Tibial artery (tissue), 4 donors: Measurements from ENCODE around the gene LPP.
A peak's percentile ranks its signal among the peaks of the same experiment; 100 is the strongest.

Source experiments
- DNase-seq, 2 donors: peaks; one replicate each; pipeline ENCODE4 v3.0.0-alpha.2; 2019
- H3K27ac ChIP-seq, 2 donors: fragments of 200-600 bp; sonication (generic) in 1 of 2; 1 replicate in 1 of 2; 2 replicates in 1 of 2; pipeline ENCODE4 v1.5.1; 2018 to 2019; ENCODE audit warnings: mild to moderate bottlenecking in 1 of 2
- H3K27me3 ChIP-seq, 2 donors: fragments of 200-600 bp; sonication (generic) in 1 of 2; one replicate each; pipeline versions ENCODE4 v1.5.1 to v1.6.0; 2016 to 2019
- H3K36me3 ChIP-seq, 3 donors: fragments of 200-600 bp; sonication (generic) in 2 of 3; one replicate each; pipeline ENCODE4 v1.5.1; 2016 to 2019; ENCODE audit warnings: mild to moderate bottlenecking in 2 of 3
- H3K4me1 ChIP-seq, 4 donors: fragments of 200-600 bp; sonication (generic) in 2 of 4; 1 replicate in 3 of 4; 2 replicates in 1 of 4; pipeline ENCODE4 v1.5.1; 2016 to 2019
- H3K4me3 ChIP-seq, 2 donors: fragments of 200-600 bp; sonication (generic) in 1 of 2; 1 replicate in 1 of 2; 2 replicates in 1 of 2; pipeline ENCODE4 v1.5.1; 2018 to 2019; ENCODE audit warnings: mild to moderate bottlenecking in 2 of 2
- H3K9me3 ChIP-seq, 3 donors: fragments of 200-600 bp; sonication (generic) in 1 of 3; one replicate each; pipeline ENCODE4 v1.5.1; 2016 to 2019
- intact Hi-C: fragments of 100-400 bp; cut with DNase I; formaldehyde crosslinking; loops from one replicate; pipeline ENCODE4 v1.15.0; 2023; ENCODE audit warnings: low total_unique reads
- TF ChIP-seq, protein P1 (sequence below), 2 experiments: fragments of 200-600 bp in 1 of 2; fragments of 450-650 bp in 1 of 2; IDR thresholded peaks; one replicate each; pipeline ENCODE4 v1.5.1; 2017 to 2019; ENCODE audit warnings: antibody characterized with exemption in 2 of 2, mild to moderate bottlenecking in 1 of 2, moderate library complexity in 1 of 2

The LPP gene

DNA sequence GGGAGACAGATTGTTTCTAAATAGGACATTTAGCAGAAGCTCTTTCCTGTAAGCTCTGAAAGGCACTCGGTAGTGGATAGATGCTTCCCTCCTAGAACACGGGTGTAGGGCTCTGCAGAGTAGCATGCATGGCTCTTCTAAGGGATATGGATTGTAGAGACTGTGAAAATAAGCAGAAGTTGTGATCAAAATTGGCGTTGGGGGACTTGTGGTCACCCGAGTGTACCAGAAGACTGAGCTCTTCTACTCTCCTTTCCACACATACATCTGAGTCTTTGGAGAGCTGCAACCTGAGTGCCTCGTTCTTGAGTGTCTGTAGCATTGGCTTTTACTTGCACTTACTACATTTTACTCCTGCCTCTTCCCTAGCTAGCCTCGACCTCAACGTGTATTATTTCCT lies 197.7 kb downstream of the LPP start:
- intact Hi-C loops = no loop called here
- Histone ChIP-seq H3K27me3 (no peaks in the 10 kb centered on the region), H3K27ac (peak overlapping the region in 1 of 2 donors; percentile 68), H3K4me1 (peaks cover 0 to 95% (median 39%) of the 10 kb centered on the region in 4 donors), H3K4me3 (no peak overlapping the region), H3K9me3 (no peaks in the 10 kb centered on the region), H3K36me3 (peaks cover 0 to 6% (median 0%) of the 10 kb centered on the region in 3 donors)
- no peak for DNase-seq
- TF ChIP-seq, protein P1, sequence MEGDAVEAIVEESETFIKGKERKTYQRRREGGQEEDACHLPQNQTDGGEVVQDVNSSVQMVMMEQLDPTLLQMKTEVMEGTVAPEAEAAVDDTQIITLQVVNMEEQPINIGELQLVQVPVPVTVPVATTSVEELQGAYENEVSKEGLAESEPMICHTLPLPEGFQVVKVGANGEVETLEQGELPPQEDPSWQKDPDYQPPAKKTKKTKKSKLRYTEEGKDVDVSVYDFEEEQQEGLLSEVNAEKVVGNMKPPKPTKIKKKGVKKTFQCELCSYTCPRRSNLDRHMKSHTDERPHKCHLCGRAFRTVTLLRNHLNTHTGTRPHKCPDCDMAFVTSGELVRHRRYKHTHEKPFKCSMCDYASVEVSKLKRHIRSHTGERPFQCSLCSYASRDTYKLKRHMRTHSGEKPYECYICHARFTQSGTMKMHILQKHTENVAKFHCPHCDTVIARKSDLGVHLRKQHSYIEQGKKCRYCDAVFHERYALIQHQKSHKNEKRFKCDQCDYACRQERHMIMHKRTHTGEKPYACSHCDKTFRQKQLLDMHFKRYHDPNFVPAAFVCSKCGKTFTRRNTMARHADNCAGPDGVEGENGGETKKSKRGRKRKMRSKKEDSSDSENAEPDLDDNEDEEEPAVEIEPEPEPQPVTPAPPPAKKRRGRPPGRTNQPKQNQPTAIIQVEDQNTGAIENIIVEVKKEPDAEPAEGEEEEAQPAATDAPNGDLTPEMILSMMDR (IDR thresholded peaks at IDR 0.05) = no peak

DNA sequence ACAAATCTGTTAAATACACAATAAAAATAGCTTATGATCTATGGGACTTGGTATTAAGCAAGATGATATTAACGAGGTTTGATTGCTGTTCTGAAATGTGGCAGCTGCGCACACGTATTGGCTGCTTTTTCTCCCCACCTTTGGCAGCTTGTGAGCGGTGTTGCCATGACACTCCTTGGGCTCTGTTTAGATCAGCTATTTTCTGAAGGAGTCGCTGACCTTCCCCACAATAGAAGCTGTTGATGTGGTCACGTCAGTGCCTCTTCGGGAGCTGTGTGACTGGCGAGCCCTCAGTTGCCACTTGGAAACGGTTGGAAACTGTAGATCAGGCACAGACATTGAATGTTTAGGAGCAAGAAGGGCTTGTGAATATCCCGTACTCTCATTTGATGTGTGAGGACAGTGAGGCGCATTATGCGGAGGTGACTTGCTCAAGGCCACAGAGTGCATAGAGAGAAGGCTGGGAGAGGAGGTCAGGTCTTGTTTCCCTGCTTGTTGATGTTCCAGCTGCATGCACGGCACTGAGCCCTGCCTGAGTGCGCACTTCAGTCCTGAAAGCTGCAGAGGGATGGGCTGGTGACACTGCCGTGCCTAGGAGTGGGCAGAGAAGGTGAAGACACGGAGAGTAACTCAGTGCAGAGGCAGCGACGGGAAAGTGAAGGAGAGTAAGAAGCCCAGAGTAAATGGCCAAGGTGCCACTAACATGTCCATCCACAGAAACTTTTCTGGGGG lies 198.4 kb downstream of the LPP start:
- Histone ChIP-seq H3K27ac (peak overlapping the region in 1 of 2 donors; percentile 68), H3K36me3 (peaks cover 0 to 6% (median 0%) of the 10 kb centered on the region in 3 donors), H3K9me3 (no peaks in the 10 kb centered on the region), H3K4me1 (peaks cover 0 to 96% (median 41%) of the 10 kb centered on the region in 4 donors), H3K4me3 (no peak overlapping the region), H3K27me3 (no peaks in the 10 kb centered on the region)
- intact Hi-C loops = no loop called here
- TF ChIP-seq, protein P1 (IDR thresholded peaks at IDR 0.05) = no peak
- DNase-seq = no peak

- no peak for DNase-seq
- H3K4me3 ChIP-seq = no peak overlapping the region
- no peaks in the 10 kb centered on the region for H3K9me3 ChIP-seq
- TF ChIP-seq, protein P1 (IDR thresholded peaks at IDR 0.05) = no peak
- H3K27ac ChIP-seq = peak overlapping the region in 1 of 2 donors; percentile 28
- intact Hi-C loops = no loop called here
- peaks cover 0 to 6% (median 0%) of the 10 kb centered on the region in 3 donors for H3K36me3 ChIP-seq
- no peaks in the 10 kb centered on the region for H3K27me3 ChIP-seq
- H3K4me1 ChIP-seq = peaks cover 0 to 96% (median 47%) of the 10 kb centered on the region in 4 donors
Measured at GRCh38 chr3:188353426-188353825, 199.5 kb downstream of the LPP start.

GRCh38 chr3:188358787-188359493 lies 205.0 kb downstream of the LPP start:
- no peak overlapping the region for H3K4me3 ChIP-seq
- H3K4me1 ChIP-seq = peaks cover 0 to 95% (median 33%) of the 10 kb centered on the region in 4 donors
- H3K36me3 ChIP-seq = no peaks in the 10 kb centered on the region
- TF ChIP-seq, protein P1 (IDR thresholded peaks at IDR 0.05) = no peak
- no peaks in the 10 kb centered on the region for H3K9me3 ChIP-seq
- no peak for DNase-seq
- H3K27ac ChIP-seq = peak overlapping the region; percentile 1 to 8
- intact Hi-C loops = no loop called here
- no peaks in the 10 kb centered on the region for H3K27me3 ChIP-seq

DNA sequence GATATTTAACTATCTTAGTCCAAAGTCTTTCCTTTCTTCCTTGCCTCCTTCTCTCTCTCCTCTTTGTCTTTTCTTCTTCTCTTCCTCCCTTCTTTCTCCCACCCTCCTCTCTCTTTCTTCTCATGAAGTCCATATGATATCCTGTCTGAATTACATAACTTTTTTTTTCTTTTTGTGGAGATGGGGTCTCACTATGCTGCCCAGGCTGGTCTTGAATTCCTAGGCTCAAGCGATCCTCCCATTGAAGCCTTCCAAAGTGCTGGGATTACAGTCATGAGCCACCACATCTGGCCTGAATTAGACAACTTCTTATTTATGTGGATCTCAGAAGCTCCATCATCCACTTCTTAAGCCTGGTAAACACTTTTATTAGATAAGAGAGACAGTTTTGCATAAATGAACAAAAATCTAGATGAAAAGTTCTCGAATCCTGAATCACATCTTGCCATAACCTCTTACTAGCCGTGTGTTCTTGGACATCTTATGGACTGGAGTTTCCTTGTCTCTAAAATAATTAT lies 206.5 kb downstream of the LPP start:
- H3K9me3 ChIP-seq = no peaks in the 10 kb centered on the region
- no peaks in the 10 kb centered on the region for H3K36me3 ChIP-seq
- DNase-seq = no peak
- peak overlapping the region in 1 of 2 donors; percentile 8 for H3K27ac ChIP-seq
- H3K27me3 ChIP-seq = no peaks in the 10 kb centered on the region
- TF ChIP-seq, protein P1 (IDR thresholded peaks at IDR 0.05) = no peak
- peaks cover 0 to 99% (median 44%) of the 10 kb centered on the region in 4 donors for H3K4me1 ChIP-seq
- no peak overlapping the region for H3K4me3 ChIP-seq
- intact Hi-C loops = no loop called here
